Heart left ventricle (tissue), 16 donors: ENCODE measurements around the gene VPS26C. TPM values are rescaled to one million over a fixed set of nuclear protein-coding genes. Genes with fewer than 3 reads are reported as not detected.

Source experiments
- ATAC-seq, 4 donors: fragments of 200-7000 bp; cut with Tn5 transposase; one replicate each; pipeline ENCODE4 v1.9.1; 2020 to 2022; ENCODE audit warnings: moderate library complexity in 4 of 4, mild to moderate bottlenecking in 3 of 4, moderate number of reproducible peaks in 1 of 4
- DNase-seq, 5 donors: peaks; one replicate each; pipeline ENCODE4 v3.0.0-alpha.2; 2020
- H3K27ac ChIP-seq, 12 donors: fragments of 200-600 bp; sonication (generic) in 4 of 12; one replicate each; pipeline versions ENCODE4 v1.5.0 to v1.8.0; 2016 to 2022; ENCODE audit warnings: mild to moderate bottlenecking in 2 of 12
- H3K27me3 ChIP-seq, 9 donors: fragments of 200-600 bp; sonication (generic) in 2 of 9; one replicate each; pipeline versions ENCODE4 v1.5.1 to v1.8.0; 2016 to 2022; ENCODE audit warnings: mild to moderate bottlenecking in 3 of 9
- H3K36me3 ChIP-seq, 9 donors: fragments of 200-600 bp; sonication (generic) in 2 of 9; one replicate each; pipeline versions ENCODE4 v1.5.0 to v1.8.0; 2018 to 2022; ENCODE audit warnings: mild to moderate bottlenecking in 2 of 9
- H3K4me1 ChIP-seq, 12 donors: fragments of 200-600 bp; sonication (generic) in 4 of 12; one replicate each; pipeline versions ENCODE4 v1.5.0 to v1.8.0; 2016 to 2022; ENCODE audit warnings: mild to moderate bottlenecking in 3 of 12
- H3K4me3 ChIP-seq, 12 donors: fragments of 200-600 bp; sonication (generic) in 4 of 12; one replicate each; pipeline versions ENCODE4 v1.5.0 to v1.8.0; 2017 to 2022; ENCODE audit warnings: mild to moderate bottlenecking in 9 of 12, moderate library complexity in 4 of 12
- H3K9me3 ChIP-seq, 12 donors: fragments of 200-600 bp; sonication (generic) in 4 of 12; one replicate each; pipeline versions ENCODE4 v1.5.0 to v1.8.0; 2016 to 2022; ENCODE audit warnings: mild to moderate bottlenecking in 1 of 12
- POLR2A ChIP-seq, 2 donors: fragments of 450-650 bp; IDR thresholded peaks; one replicate each; pipeline ENCODE4 v1.6.1; 2017; ENCODE audit warnings: antibody characterized with exemption in 2 of 2, mild to moderate bottlenecking in 2 of 2, moderate library complexity in 2 of 2
- WGBS, 4 donors: extraction: QIAGEN DNeasy Blood & Tissue Kit in 2 of 4; methylation state at CpG; one replicate each; pipeline versions ENCODE4 v1.1.5 to v1.1.7; 2013 to 2018; 5-methylcytosine and 5-hydroxymethylcytosine counted together
- intact Hi-C, 10 donors: fragments of 100-400 bp; cut with DNase I; formaldehyde crosslinking; loops; one replicate each; pipeline versions ENCODE4 v1.11.1 to v1.14.2; 2022
- polyA plus RNA-seq, 2 donors: library from polyadenylated mRNA; stranded (reverse); fragments of 200-250 nt; gene quantifications; one replicate each; pipeline ENCODE4 v1.2.3, GENCODE V29; 2013
- total RNA-seq, 9 donors: library from RNA; depleted of rRNA in 2 of 9; stranded (reverse); fragments of >200 nt in 2 of 9; fragmentation: NEBNext Ultra II Directional in 3 of 9; extraction: Animal tissue kit (Norgen Biotek cat#: 25700) in 3 of 9; gene quantifications; one replicate each; pipeline versions ENCODE4 v1.1.0 to v1.2.4, GENCODE V29; 2016 to 2023
- TF ChIP-seq, protein P1 (sequence below), 12 donors: fragments of 200-600 bp; sonication (generic) in 4 of 12; IDR thresholded peaks; one replicate each; pipeline versions ENCODE4 v1.5.0 to v1.8.0; 2018 to 2022; ENCODE audit warnings: antibody characterized with exemption in 12 of 12, mild to moderate bottlenecking in 5 of 12
- donor health status: ischemic (EF 13 %, LVEDD 7.1; RV severe dilation, severe dysfunction).
- donor health status: healthy with polysubstance abuse.
- donor health status: DM: no; HTN: yes; CAD: no.
- donor health status: DM: no; HTN: no; CAD: no.
- donor health status: ischemic (EF 25% LVEDD 6.9; RV normal size, moderate dysfunction).
- donor health status: ischemic (EF 25% LVEDD 5.7; RV mildly dilated, moderate dysfunction).
- donor health status: healthy.
- donor health status: DM: yes; HTN: yes; CAD: no.
- donor health status: ischemic (EF 35%, LVEDD 5.7; RV mildly dilated, moderate dysfunction).
- donor health status: nonischemic (EF 11% LVEDD 7.7; RV severe dilation, severe dysfunction).
- donor health status: DM: yes; HTN: yes; CAD: no.
- donor health status: PGD.
- donor health status: ischemic (EF 29% LVEDD 5.4; RV normal size, mild dysfunction).
- donor health status: nonischemic (EF 23%, LVEDD 6.1; RV moderate dilation, normal function).

VPS26C gene
- total and polyA plus RNA-seq, 11 donors: 18.1 to 88.6 (median 53.5) TPM

- WGBS, 4 donors: 83 to 87% (median 85%) methylated on average over 6 of the region's 6 CpGs
Measured at GRCh38 chr21:37263827-37264600, 3.1 kb downstream of the VPS26C start.

DNA sequence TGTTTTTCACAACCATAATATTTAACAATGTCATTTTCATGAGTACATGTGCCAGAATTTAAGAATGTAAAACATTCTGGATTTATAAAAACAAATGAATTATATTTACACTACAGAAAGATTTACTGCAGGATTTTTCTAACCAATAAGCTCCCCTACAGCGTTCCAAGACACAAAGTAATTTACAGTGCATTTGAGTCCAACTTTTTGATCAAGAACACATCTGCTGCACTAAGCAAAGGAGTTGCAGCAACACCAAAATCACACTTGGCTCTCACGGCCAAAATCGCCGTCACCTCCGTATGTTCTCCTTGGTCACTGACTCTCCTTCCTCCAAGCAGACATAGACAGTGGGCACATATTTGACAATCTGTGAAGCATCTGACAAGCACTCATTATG lies 7.7 kb downstream of the VPS26C start:
- intact Hi-C loops: loop anchor here in 4 of 10 donors (5.0 to 10.0 kb wide), 3 partner anchors 37 to 305 kb away; no protein-coding TSS in a partner anchor
- H3K4me1 ChIP-seq: peaks cover 4 to 54% (median 23%) of the 10 kb centered on the region in 12 donors
- no peak for DNase-seq

More at GRCh38 chr21:37263827-37264600, 3.1 kb downstream of the VPS26C start:
- DNase-seq (no peak), ATAC-seq (no peak)
- intact Hi-C loops: loop anchor here in 6 of 10 donors (10.0 kb wide), 2 partner anchors 191 to 201 kb away; no protein-coding TSS in a partner anchor
- Histone ChIP-seq H3K4me1 (peaks cover 0 to 59% (median 27%) of the 10 kb centered on the region in 12 donors), H3K4me3 (no peak overlapping the region), H3K9me3 (no peaks in the 10 kb centered on the region), H3K27me3 (no peaks in the 10 kb centered on the region), H3K27ac (peak overlapping the region in 4 of 12 donors; percentile 4 to 26 (median 16)), H3K36me3 (peaks cover 0 to 10% (median 0%) of the 10 kb centered on the region in 9 donors)
- no peak for TF ChIP-seq POLR2A (IDR thresholded peaks at IDR 0.05)
- TF ChIP-seq, protein P1, sequence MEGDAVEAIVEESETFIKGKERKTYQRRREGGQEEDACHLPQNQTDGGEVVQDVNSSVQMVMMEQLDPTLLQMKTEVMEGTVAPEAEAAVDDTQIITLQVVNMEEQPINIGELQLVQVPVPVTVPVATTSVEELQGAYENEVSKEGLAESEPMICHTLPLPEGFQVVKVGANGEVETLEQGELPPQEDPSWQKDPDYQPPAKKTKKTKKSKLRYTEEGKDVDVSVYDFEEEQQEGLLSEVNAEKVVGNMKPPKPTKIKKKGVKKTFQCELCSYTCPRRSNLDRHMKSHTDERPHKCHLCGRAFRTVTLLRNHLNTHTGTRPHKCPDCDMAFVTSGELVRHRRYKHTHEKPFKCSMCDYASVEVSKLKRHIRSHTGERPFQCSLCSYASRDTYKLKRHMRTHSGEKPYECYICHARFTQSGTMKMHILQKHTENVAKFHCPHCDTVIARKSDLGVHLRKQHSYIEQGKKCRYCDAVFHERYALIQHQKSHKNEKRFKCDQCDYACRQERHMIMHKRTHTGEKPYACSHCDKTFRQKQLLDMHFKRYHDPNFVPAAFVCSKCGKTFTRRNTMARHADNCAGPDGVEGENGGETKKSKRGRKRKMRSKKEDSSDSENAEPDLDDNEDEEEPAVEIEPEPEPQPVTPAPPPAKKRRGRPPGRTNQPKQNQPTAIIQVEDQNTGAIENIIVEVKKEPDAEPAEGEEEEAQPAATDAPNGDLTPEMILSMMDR (IDR thresholded peaks at IDR 0.05): no peak

GRCh38 chr21:37257967-37258877 lies 8.9 kb downstream of the VPS26C start:
- DNase-seq (peak; percentile 58 to 73 (median 61)), ATAC-seq (peak; percentile 53 to 71 (median 62))
- Histone ChIP-seq H3K27me3 (no peaks in the 10 kb centered on the region), H3K9me3 (no peaks in the 10 kb centered on the region), H3K4me3 (peak overlapping the region; percentile 15 to 68 (median 55)), H3K4me1 (peaks cover 4 to 43% (median 17%) of the 10 kb centered on the region in 12 donors), H3K27ac (peak overlapping the region in 11 of 12 donors; percentile 50 to 88 (median 68)), H3K36me3 (peaks cover 0 to 10% (median 0%) of the 10 kb centered on the region in 9 donors)
- TF ChIP-seq POLR2A (IDR thresholded peaks at IDR 0.05): no peak
- TF ChIP-seq, protein P1 (IDR thresholded peaks at IDR 0.05): no peak
- WGBS, 4 donors: 5 to 22% (median 10%) methylated on average over 41 to 55 of the region's 55 CpGs
- intact Hi-C loops: loop anchor here in 4 of 10 donors (5.0 to 10.0 kb wide), 3 partner anchors 36 to 307 kb away; no protein-coding TSS in a partner anchor

More for the DNA sequence above, 7.7 kb downstream of the VPS26C start:
- Histone ChIP-seq H3K9me3 (no peaks in the 10 kb centered on the region), H3K27me3 (no peaks in the 10 kb centered on the region), H3K36me3 (peaks cover 0 to 10% (median 0%) of the 10 kb centered on the region in 9 donors), H3K27ac (no peak overlapping the region), H3K4me3 (no peak overlapping the region)
- ATAC-seq: no peak
- WGBS, 4 donors: 66 to 88% (median 82%) methylated on average over 5 of the region's 5 CpGs
- TF ChIP-seq, protein P1 (IDR thresholded peaks at IDR 0.05): no peak
- no peak for TF ChIP-seq POLR2A (IDR thresholded peaks at IDR 0.05)
